MG63 (cell line): ENCODE data around the gene WDR54. TPM values are rescaled to one million over a fixed set of nuclear protein-coding genes. Genes with fewer than 3 reads are reported as not detected.

Source experiments
- DNase-seq: peaks from one replicate; pipeline ENCODE4 v3.0.0-alpha.2; 2020
- H3K27me3 ChIP-seq: fragments of 250-450 bp; sonication (Bioruptor Pico); 2 replicates; pipeline ENCODE4 v1.5.1; 2020; ENCODE audit warnings: mild to moderate bottlenecking, moderate library complexity
- H3K36me3 ChIP-seq: fragments of 250-450 bp; sonication (Bioruptor Pico); 2 replicates; pipeline ENCODE4 v1.5.1; 2020; ENCODE audit warnings: mild to moderate bottlenecking, moderate library complexity
- H3K4me3 ChIP-seq: fragments of 250-450 bp; sonication (Bioruptor Pico); 2 replicates; pipeline ENCODE4 v1.5.1; 2020; ENCODE audit warnings: mild to moderate bottlenecking, moderate library complexity
- H3K9me3 ChIP-seq: fragments of 250-450 bp; sonication (Bioruptor Pico); 2 replicates; pipeline ENCODE4 v1.5.1; 2020; ENCODE audit warnings: mild to moderate bottlenecking, moderate library complexity
- total RNA-seq: library from RNA; depleted of rRNA; stranded (reverse); fragments of >200 nt; shearing (Covaris generic); gene quantifications from 2 replicates; pipeline ENCODE4 v1.2.3, GENCODE V29; 2014; ENCODE audit warnings: low replicate concordance; rRNA removed

WDR54 gene
- total RNA-seq, result 25.3 and 26.9 TPM in 2 replicates

GRCh38 chr2:74421221-74421870 is at the start of gene WDR54, which contains the start of gene C2orf81:
Gene WDR54 (plus strand): TSS chr2:74421730. CDS start chr2:74422154, 424 bp downstream.
Gene C2orf81 (minus strand): TSS chr2:74421619. CDS start chr2:74421560, 59 bp downstream.
- peak; percentile 86 for DNase-seq
- H3K27me3 ChIP-seq, result no peaks in the 10 kb centered on the region
- H3K36me3 ChIP-seq, result no peaks in the 10 kb centered on the region
- peak within 1 kb of the TSS; percentile 58 for H3K4me3 ChIP-seq
- H3K9me3 ChIP-seq, result no peaks in the 10 kb centered on the region

GRCh38 chr2:74372674-74373073 is 48.9 kb upstream of the WDR54 start:
- Histone ChIP-seq H3K27me3 (no peaks in the 10 kb centered on the region), H3K4me3 (no peak overlapping the region), H3K36me3 (peaks cover 14% of the 10 kb centered on the region), H3K9me3 (no peaks in the 10 kb centered on the region)
- no peak for DNase-seq

- no peak for DNase-seq
- Histone ChIP-seq H3K9me3 (no peaks in the 10 kb centered on the region), H3K4me3 (no peak overlapping the region), H3K27me3 (no peaks in the 10 kb centered on the region), H3K36me3 (peaks cover 13% of the 10 kb centered on the region)
These were observed 48.3 kb upstream of the WDR54 start for GRCh38 chr2:74373221-74373676.

- no peak for DNase-seq
- Histone ChIP-seq H3K4me3 (no peak overlapping the region), H3K9me3 (no peaks in the 10 kb centered on the region), H3K27me3 (no peaks in the 10 kb centered on the region), H3K36me3 (peaks cover 13% of the 10 kb centered on the region)
These were observed 47.5 kb upstream of the WDR54 start for GRCh38 chr2:74373985-74374384.

- H3K9me3 ChIP-seq, result no peaks in the 10 kb centered on the region
- no peak for DNase-seq
- H3K4me3 ChIP-seq, result no peak overlapping the region
- peaks cover 13% of the 10 kb centered on the region for H3K36me3 ChIP-seq
- no peaks in the 10 kb centered on the region for H3K27me3 ChIP-seq
These were observed 46.9 kb upstream of the WDR54 start for GRCh38 chr2:74374509-74375205.

- Histone ChIP-seq H3K4me3 (no peak overlapping the region), H3K9me3 (no peaks in the 10 kb centered on the region), H3K36me3 (peaks cover 7% of the 10 kb centered on the region), H3K27me3 (no peaks in the 10 kb centered on the region)
- DNase-seq, result no peak
These were observed 45.7 kb upstream of the WDR54 start for GRCh38 chr2:74375838-74376237.

- no peak overlapping the region for H3K4me3 ChIP-seq
- no peaks in the 10 kb centered on the region for H3K27me3 ChIP-seq
- no peak for DNase-seq
- H3K9me3 ChIP-seq, result no peaks in the 10 kb centered on the region
- H3K36me3 ChIP-seq, result peaks cover 11% of the 10 kb centered on the region
These were observed 43.5 kb upstream of the WDR54 start for GRCh38 chr2:74378007-74378406.

- Histone ChIP-seq H3K4me3 (no peak within 1 kb of the TSS), H3K27me3 (no peaks in the 10 kb centered on the region), H3K36me3 (peaks cover 16% of the 10 kb centered on the region), H3K9me3 (no peaks in the 10 kb centered on the region)
- peak; percentile 59 for DNase-seq
These were observed 41.4 kb upstream of the WDR54 start, which contains the start of gene DCTN1 for GRCh38 chr2:74379851-74380789. Gene DCTN1 (minus strand): TSS chr2:74380311. CDS start chr2:74380037, 274 bp downstream.

- no peaks in the 10 kb centered on the region for H3K9me3 ChIP-seq
- H3K27me3 ChIP-seq, result no peaks in the 10 kb centered on the region
- DNase-seq, result no peak
- H3K4me3 ChIP-seq, result no peak overlapping the region
- H3K36me3 ChIP-seq, result peaks cover 16% of the 10 kb centered on the region
These were observed 39.8 kb upstream of the WDR54 start for GRCh38 chr2:74381751-74382150.

- H3K9me3 ChIP-seq, result no peaks in the 10 kb centered on the region
- DNase-seq, result peak; percentile 11
- H3K27me3 ChIP-seq, result no peaks in the 10 kb centered on the region
- H3K36me3 ChIP-seq, result peaks cover 10% of the 10 kb centered on the region
- no peak overlapping the region for H3K4me3 ChIP-seq
These were observed 38.3 kb upstream of the WDR54 start for GRCh38 chr2:74383254-74383653.

- H3K4me3 ChIP-seq, result no peak overlapping the region
- no peaks in the 10 kb centered on the region for H3K9me3 ChIP-seq
- H3K36me3 ChIP-seq, result peaks cover 10% of the 10 kb centered on the region
- no peaks in the 10 kb centered on the region for H3K27me3 ChIP-seq
- no peak for DNase-seq
These were observed 37.5 kb upstream of the WDR54 start for GRCh38 chr2:74384051-74384450.

GRCh38 chr2:74385396-74385795 is 36.1 kb upstream of the WDR54 start:
- H3K4me3 ChIP-seq, result no peak overlapping the region
- no peaks in the 10 kb centered on the region for H3K27me3 ChIP-seq
- DNase-seq, result no peak
- H3K9me3 ChIP-seq, result no peaks in the 10 kb centered on the region
- peaks cover 10% of the 10 kb centered on the region for H3K36me3 ChIP-seq

- Histone ChIP-seq H3K9me3 (no peaks in the 10 kb centered on the region), H3K36me3 (0 out of 2 replicates have a peak, but pooled peaks cover 5% of the 10 kb centered on the region), H3K4me3 (no peak overlapping the region), H3K27me3 (no peaks in the 10 kb centered on the region)
- no peak for DNase-seq
These were observed 34.2 kb upstream of the WDR54 start for GRCh38 chr2:74387346-74387745.

GRCh38 chr2:74390606-74391005 is 30.9 kb upstream of the WDR54 start:
- H3K36me3 ChIP-seq, result no peaks in the 10 kb centered on the region
- H3K27me3 ChIP-seq, result no peaks in the 10 kb centered on the region
- DNase-seq, result no peak
- peak overlapping the region; percentile 76 for H3K4me3 ChIP-seq
- no peaks in the 10 kb centered on the region for H3K9me3 ChIP-seq

GRCh38 chr2:74391209-74391579 is 30.3 kb upstream of the WDR54 start:
- Histone ChIP-seq H3K36me3 (no peaks in the 10 kb centered on the region), H3K4me3 (peak overlapping the region; percentile 76), H3K27me3 (no peaks in the 10 kb centered on the region), H3K9me3 (no peaks in the 10 kb centered on the region)
- DNase-seq, result no peak

GRCh38 chr2:74391580-74392448 is 29.7 kb upstream of the WDR54 start:
- no peaks in the 10 kb centered on the region for H3K36me3 ChIP-seq
- H3K27me3 ChIP-seq, result no peaks in the 10 kb centered on the region
- peak overlapping the region; percentile 76 for H3K4me3 ChIP-seq
- DNase-seq, result peak; percentile 77
- H3K9me3 ChIP-seq, result no peaks in the 10 kb centered on the region
